Activated CD4-positive, alpha-beta memory T cell treated with anti-CD3 and anti-CD28 coated beads, Interleukin-2, amount 10 ng/mL, durations not matched to agents 7 days and 5 days (primary cell): ENCODE measurements around the gene GRAMD2B. TPM values are rescaled to one million over a fixed set of nuclear protein-coding genes. Genes with fewer than 3 reads are reported as not detected.
"Not testable (repeated sequence)": the region's sequence is repeated elsewhere in the genome, so short reads cannot be mapped to it uniquely, and the experiment has no call there.

Experiments
- CTCF ChIA-PET: fragments of 350-600 bp; sonication (Branson Sonifier 250); formaldehyde crosslinking; loops from one replicate; lab custom pipeline; 2021; ENCODE audit warnings: antibody characterized with exemption, inconsistent platforms; lab: Charles Lee
- POLR2A ChIA-PET: fragments of 350-600 bp; sonication (Branson Sonifier 250); formaldehyde crosslinking; loops from one replicate; lab custom pipeline; 2021; ENCODE audit warnings: antibody characterized with exemption; lab: Charles Lee
- DNase-seq: peaks from one replicate; pipeline ENCODE4 v3.0.0-alpha.2; 2020
- H3K27ac Mint-ChIP-seq: one replicate; pipeline ENCODE4 v1.8.0; 2021; ENCODE audit warnings: mild to moderate bottlenecking, mixed read lengths
- H3K27me3 Mint-ChIP-seq: one replicate; pipeline ENCODE4 v1.8.0; 2021; ENCODE audit warnings: mixed read lengths
- H3K36me3 Mint-ChIP-seq: one replicate; pipeline ENCODE4 v1.8.0; 2021; ENCODE audit warnings: low read depth, mixed read lengths
- H3K4me1 Mint-ChIP-seq: one replicate; pipeline ENCODE4 v1.8.0; 2021; ENCODE audit warnings: mixed read lengths
- H3K4me3 Mint-ChIP-seq: one replicate; pipeline ENCODE4 v1.8.0; 2021; ENCODE audit warnings: mild to moderate bottlenecking, mixed read lengths
- H3K9me3 Mint-ChIP-seq: one replicate; pipeline ENCODE4 v1.8.0; 2021; ENCODE audit warnings: mixed read lengths
- total RNA-seq, 2 experiments: library from RNA; stranded (reverse); gene quantifications; one replicate each; pipeline ENCODE4 v1.2.3, GENCODE V29; 2021

The GRAMD2B gene
- total RNA-seq, 2 experiments from 2014 or later: 4.6 to 5.0 TPM

DNA sequence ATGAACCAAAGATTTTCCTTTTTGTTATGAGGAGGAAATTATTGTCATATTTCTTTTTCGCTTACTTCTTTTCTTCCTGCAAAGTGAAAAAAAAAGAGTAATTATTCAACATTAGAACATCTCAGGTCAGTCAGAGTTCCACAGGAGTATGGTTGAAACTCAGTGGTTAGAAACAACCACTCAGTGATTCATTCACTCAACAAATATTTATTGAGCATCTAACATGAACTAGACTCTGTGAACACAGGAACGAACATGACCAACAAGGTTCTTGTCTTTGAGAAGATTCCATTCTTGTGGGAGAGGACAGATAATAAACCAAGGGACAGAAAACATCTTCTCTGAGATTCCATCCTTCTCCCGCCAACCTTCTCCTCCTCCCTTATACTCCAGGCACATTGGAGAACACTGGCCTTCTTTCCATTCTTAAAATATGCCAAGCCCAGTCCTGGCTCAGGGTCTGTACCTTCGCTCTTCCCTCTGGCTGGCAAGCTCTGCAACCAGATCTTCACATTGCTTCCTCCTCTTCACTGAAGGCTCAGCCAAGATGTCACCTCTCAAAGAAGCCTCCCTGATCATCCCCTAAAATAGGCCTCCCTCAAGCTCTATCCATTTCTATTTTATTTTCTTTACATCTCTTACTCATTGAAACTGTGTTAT is 6.8 kb upstream of the GRAMD2B start:
- ChIA-PET POLR2A (no interaction called here), CTCF (no interaction called here)
- Mint-ChIP-seq H3K27me3 (peaks cover 26% of the 10 kb centered on the region), H3K4me1 (peaks cover 5% of the 10 kb centered on the region), H3K4me3 (no peak overlapping the region), H3K27ac (no peak overlapping the region), H3K9me3 (no peaks in the 10 kb centered on the region), H3K36me3 (peaks cover 2% of the 10 kb centered on the region)
- no peak for DNase-seq

DNA sequence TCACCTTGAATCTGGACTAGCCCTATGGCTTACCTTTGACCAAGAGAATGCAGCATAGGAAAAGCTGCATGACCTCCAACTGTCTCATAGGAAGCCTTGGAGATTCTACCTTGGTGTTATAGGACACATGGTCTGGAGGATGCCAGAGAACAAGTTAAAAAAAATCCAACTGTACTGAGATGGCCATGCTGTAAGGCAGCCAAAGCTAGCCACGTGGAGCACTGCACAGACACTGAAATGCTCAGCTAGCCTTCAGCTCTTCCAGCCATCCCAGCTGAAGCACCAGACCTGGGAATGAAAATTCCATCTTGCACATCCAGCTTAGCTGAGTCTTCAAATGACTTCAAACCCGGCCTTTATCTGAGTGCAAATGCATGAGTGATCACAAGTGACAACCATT is 6.0 kb upstream of the GRAMD2B start:
- ChIA-PET CTCF (no interaction called here), POLR2A (no interaction called here)
- H3K27ac Mint-ChIP-seq: no peak overlapping the region
- H3K4me1 Mint-ChIP-seq: peaks cover 5% of the 10 kb centered on the region
- no peak for DNase-seq
- no peak overlapping the region for H3K4me3 Mint-ChIP-seq
- H3K36me3 Mint-ChIP-seq: peaks cover 2% of the 10 kb centered on the region
- H3K27me3 Mint-ChIP-seq: peaks cover 20% of the 10 kb centered on the region
- no peaks in the 10 kb centered on the region for H3K9me3 Mint-ChIP-seq

DNA sequence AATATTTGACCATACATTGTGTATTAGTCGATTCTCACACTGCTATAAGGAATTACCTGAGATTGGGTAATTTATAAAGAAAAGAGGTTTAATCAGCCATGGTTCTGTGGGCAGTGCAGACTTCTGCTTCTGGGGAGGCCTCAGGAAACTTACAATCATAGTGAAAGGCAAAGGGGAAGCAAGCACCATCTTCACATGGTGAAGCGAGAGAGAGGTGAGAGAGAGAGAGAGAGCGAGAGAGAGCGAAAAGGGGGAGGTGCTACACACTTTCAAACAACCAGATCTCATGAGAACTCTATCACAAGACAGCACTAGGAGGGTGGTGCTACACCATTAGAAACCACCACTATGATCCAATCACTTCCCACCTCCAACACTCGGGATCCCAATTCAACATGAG is 4.1 kb upstream of the GRAMD2B start:
- ChIA-PET CTCF (no interaction called here), POLR2A (no interaction called here)
- no peak overlapping the region for H3K27ac Mint-ChIP-seq

DNA sequence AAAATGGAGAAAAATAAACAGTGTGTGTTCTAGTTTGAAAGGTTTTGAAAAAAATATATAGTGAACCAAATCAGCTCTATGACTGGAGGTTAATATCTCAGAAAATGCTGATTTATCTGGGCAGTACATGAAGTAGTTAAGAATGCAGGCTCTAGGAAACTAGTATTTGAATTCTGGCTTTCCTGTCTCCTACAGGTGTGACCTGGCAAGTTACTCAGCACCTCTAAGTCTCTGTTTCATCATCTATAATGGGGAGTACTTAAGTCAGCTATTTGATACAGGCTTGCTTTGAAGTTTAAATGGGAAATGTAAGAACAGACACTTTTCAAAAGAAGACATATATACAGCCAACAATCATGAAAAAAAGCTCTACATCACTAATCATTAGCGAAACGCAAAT is 5.2 kb downstream of the GRAMD2B start:
- Mint-ChIP-seq H3K4me3 (no peak overlapping the region), H3K27me3 (no peaks in the 10 kb centered on the region), H3K36me3 (peaks cover 10% of the 10 kb centered on the region), H3K4me1 (peaks cover 25% of the 10 kb centered on the region), H3K9me3 (no peaks in the 10 kb centered on the region), H3K27ac (no peak overlapping the region)
- POLR2A ChIA-PET: no interaction called here
- DNase-seq: no peak
- CTCF ChIA-PET: no interaction called here

More for the DNA sequence above, 4.1 kb upstream of the GRAMD2B start:
- Mint-ChIP-seq H3K9me3 (no peaks in the 10 kb centered on the region), H3K4me3 (no peak overlapping the region), H3K27me3 (peaks cover 3% of the 10 kb centered on the region), H3K4me1 (peaks cover 19% of the 10 kb centered on the region), H3K36me3 (peaks cover 2% of the 10 kb centered on the region)
- DNase-seq: no peak

DNA sequence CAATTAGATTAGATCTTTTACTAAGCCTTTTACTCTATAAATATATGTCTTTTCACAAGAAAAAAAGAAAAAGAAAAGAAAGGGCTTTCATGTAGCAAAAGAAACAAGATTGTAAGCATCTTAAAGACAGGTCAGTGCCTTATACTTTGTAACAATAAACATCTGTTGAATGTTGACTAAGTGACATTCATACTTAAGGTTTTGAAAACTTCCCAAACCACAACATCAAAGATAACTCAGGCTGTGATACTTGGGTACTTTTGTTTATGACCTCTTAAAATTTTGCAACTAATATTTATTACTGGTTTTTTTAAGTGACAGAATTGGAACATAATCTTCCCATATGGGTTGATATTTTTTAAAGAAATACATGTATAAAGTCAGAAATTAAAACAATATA is 7.4 kb downstream of the GRAMD2B start:
- ChIA-PET CTCF (no interaction called here), POLR2A (no interaction called here)
- H3K9me3 Mint-ChIP-seq: no peaks in the 10 kb centered on the region
- no peak for DNase-seq
- H3K4me3 Mint-ChIP-seq: no peak overlapping the region
- H3K27ac Mint-ChIP-seq: no peak overlapping the region
- peaks cover 10% of the 10 kb centered on the region for H3K36me3 Mint-ChIP-seq
- peaks cover 7% of the 10 kb centered on the region for H3K4me1 Mint-ChIP-seq
- no peaks in the 10 kb centered on the region for H3K27me3 Mint-ChIP-seq

DNA sequence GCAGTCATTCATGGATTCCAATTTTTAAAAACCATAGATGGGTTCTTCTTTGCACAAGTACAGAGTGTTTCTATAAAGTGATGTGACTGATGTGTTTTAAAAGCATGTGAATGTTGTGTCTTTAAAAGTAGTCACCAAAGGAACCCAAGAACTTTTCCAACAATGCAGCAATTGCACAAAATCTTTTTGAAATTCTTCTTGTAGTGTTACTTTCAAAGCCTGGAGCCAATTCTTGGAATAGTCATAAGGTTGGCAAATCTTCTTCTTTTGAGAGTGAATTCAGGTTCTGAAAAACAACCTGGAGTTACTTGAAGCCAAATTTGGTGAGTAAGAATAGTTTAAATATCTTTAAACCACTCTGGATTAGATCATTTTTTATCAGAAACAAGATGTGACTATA is 10.5 kb downstream of the GRAMD2B start:
- Mint-ChIP-seq H3K4me1 (peaks cover 17% of the 10 kb centered on the region), H3K27ac (no peak overlapping the region), H3K36me3 (peaks cover 19% of the 10 kb centered on the region), H3K27me3 (no peaks in the 10 kb centered on the region), H3K4me3 (no peak overlapping the region), H3K9me3 (no peaks in the 10 kb centered on the region)
- ChIA-PET POLR2A (interaction anchor here (0.6 to 1.5 kb wide), 3 partner anchors 10 to 182 kb away, joined by 3 to 10 read pairs (median 4); partner anchors contain the start of gene GRAMD2B), CTCF (interaction anchor here (1.2 kb wide), 1 partner anchor 66 kb away, joined by 3 read pairs; no protein-coding TSS in a partner anchor)
- DNase-seq: no peak

DNA sequence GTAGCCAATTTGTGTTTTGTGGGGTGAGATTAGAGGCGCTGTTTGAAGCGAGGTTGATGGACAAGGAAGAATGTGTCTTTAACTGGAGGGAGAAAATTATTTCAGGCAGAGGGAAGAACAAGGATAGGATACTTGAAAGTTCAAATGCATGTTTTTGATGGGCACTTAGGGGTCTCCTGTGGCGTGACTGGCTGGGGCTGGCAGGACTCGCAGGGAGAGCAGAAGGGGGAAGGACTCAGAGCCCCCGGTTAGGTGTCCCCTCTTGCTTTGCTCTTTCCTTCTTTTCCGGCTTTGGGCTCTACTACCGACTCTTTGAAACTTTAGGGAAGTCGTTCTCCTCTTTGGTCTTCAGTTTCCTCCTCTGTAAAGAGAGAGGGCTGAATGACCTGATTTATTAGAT is 12.1 kb downstream of the GRAMD2B start:
- Mint-ChIP-seq H3K4me3 (no peak overlapping the region), H3K9me3 (no peaks in the 10 kb centered on the region), H3K27me3 (no peaks in the 10 kb centered on the region), H3K27ac (no peak overlapping the region), H3K4me1 (peaks cover 20% of the 10 kb centered on the region), H3K36me3 (peaks cover 23% of the 10 kb centered on the region)
- DNase-seq: no peak
- POLR2A ChIA-PET: interaction anchor here (1.0 kb wide), 1 partner anchor 13 kb away, joined by 3 read pairs; no protein-coding TSS in a partner anchor
- CTCF ChIA-PET: no interaction called here

DNA sequence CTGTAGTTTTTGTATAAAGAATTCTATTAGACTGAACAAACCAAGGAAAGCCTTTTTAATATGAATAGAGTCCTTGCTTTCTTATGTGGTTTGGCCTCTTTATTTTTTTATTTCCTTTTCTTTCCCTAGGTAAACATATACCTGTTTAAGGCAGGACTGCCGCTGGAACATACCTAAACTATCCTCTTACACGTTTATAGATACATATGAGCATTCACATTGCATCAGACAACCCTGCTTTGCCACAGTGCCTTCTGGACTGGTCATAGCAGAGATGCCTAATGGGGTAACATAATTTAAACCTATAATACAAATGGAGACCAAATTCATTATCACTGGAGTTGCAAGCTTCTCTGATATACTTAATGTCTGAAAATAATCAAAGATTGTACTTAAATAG is 12.5 kb downstream of the GRAMD2B start:
- Mint-ChIP-seq H3K9me3 (no peaks in the 10 kb centered on the region), H3K36me3 (peaks cover 26% of the 10 kb centered on the region), H3K27ac (no peak overlapping the region), H3K27me3 (no peaks in the 10 kb centered on the region), H3K4me1 (peaks cover 20% of the 10 kb centered on the region), H3K4me3 (no peak overlapping the region)
- POLR2A ChIA-PET: interaction anchor here (1.0 kb wide), 1 partner anchor 13 kb away, joined by 3 read pairs; no protein-coding TSS in a partner anchor
- no peak for DNase-seq
- CTCF ChIA-PET: no interaction called here

DNA sequence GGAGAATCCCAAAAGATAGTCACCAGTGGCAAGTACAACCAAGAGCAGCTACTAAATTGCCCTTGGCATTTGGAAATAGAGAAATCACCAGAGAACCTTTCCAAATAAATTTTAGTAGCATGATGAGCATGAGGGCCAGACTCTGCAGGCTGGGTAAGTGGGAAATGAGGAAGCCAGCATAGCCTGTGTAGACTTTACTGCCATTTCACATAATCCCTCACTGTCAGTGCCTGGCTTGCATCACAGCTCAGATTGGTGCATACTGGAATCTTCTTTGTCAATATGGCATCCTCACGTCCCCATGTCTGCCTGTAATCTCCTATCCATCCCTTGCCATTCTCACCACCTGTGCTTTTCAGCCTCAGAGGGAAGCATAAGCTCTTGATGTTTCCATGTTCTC is 14.5 kb downstream of the GRAMD2B start:
- Mint-ChIP-seq H3K4me3 (no peak overlapping the region), H3K4me1 (peaks cover 23% of the 10 kb centered on the region), H3K9me3 (no peaks in the 10 kb centered on the region), H3K27me3 (no peaks in the 10 kb centered on the region), H3K27ac (no peak overlapping the region), H3K36me3 (peaks cover 24% of the 10 kb centered on the region)
- POLR2A ChIA-PET: interaction anchor here (1.4 to 1.8 kb wide), 3 partner anchors 12 to 14 kb away, joined by 4 to 6 read pairs (median 6); partner anchors contain the start of gene GRAMD2B
- CTCF ChIA-PET: interaction anchor here (0.8 kb wide), 1 partner anchor 84 kb away, joined by 3 read pairs; no protein-coding TSS in a partner anchor
- DNase-seq: no peak

DNA sequence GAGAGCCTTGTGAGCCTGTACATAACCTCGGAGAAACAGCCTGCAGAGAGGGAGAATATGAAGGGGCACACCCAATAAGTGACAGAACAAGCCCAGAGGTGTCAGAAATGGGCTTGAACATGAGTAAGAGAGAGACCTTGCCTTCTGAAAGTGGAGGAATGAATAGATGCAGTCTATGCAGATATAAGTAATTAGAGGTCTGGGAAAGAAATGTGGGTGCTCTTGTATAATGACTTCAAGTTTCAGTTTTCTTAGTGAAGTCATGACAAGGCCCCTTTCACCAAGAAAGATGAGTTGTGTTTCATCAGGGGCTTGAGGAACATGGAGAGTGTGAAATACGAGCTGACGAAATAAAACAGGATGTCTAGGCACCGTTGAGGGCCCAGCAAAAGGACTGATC is 15.1 kb downstream of the GRAMD2B start:
- Mint-ChIP-seq H3K4me1 (peaks cover 27% of the 10 kb centered on the region), H3K36me3 (peaks cover 24% of the 10 kb centered on the region), H3K4me3 (no peak overlapping the region), H3K27ac (peak overlapping the region; percentile 22), H3K27me3 (no peaks in the 10 kb centered on the region), H3K9me3 (no peaks in the 10 kb centered on the region)
- DNase-seq: no peak
- ChIA-PET CTCF (no interaction called here), POLR2A (interaction anchor here (1.4 to 1.8 kb wide), 3 partner anchors 11 to 15 kb away, joined by 4 to 6 read pairs (median 6); partner anchors contain the start of gene GRAMD2B)

DNA sequence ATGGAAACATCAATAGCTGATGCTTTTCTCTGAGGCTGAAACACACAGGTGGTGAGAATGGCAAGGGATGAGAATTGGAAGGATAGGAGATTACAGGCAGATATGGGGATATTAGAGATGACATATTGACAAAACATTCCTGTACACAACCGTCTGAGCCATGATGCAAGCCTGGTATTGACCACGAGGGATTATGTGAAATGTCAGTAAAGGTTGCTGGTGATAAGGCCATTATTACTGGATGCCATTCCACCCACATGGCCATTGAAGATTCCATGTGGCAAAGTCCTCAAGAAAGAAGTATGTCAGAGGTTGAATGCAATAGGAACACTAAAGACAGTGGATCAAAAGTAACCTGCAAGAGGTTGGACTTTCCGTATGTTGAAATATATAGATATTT is 15.7 kb downstream of the GRAMD2B start:
- H3K9me3 Mint-ChIP-seq: no peaks in the 10 kb centered on the region
- H3K36me3 Mint-ChIP-seq: peaks cover 26% of the 10 kb centered on the region
- DNase-seq: no peak
- no peak overlapping the region for H3K27ac Mint-ChIP-seq
- no peak overlapping the region for H3K4me3 Mint-ChIP-seq
- H3K4me1 Mint-ChIP-seq: peaks cover 32% of the 10 kb centered on the region
- ChIA-PET POLR2A (interaction anchor here (1.8 kb wide), 1 partner anchor 16 kb away, joined by 6 read pairs; the partner anchor contains the start of gene GRAMD2B), CTCF (no interaction called here)
- H3K27me3 Mint-ChIP-seq: no peaks in the 10 kb centered on the region

DNA sequence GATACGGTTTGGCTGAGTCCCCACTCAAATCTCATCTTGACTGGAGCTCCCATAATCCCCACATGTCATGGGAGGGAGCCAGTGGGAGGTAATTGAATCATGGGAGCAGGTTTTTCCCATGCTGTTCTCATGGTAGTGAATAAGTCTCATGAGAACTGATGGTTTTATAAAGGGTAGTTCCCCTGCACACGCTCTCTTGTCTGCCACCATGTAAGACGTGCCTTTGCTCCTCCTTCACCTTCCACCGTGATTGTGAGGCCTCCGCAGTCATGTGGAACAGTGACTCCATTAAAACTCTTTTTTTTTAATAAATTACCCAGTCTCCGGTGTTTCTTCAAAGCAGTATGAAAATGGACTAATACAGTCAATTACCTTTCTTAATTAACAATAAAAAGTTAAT is 16.5 kb downstream of the GRAMD2B start:
- CTCF ChIA-PET, DNase-seq, H3K4me3 Mint-ChIP-seq, H3K27me3 Mint-ChIP-seq, H3K9me3 Mint-ChIP-seq, H3K27ac Mint-ChIP-seq: not testable (repeated sequence)
- Mint-ChIP-seq H3K4me1 (peaks cover 40% of the 10 kb centered on the region), H3K36me3 (peaks cover 30% of the 10 kb centered on the region)
- POLR2A ChIA-PET: interaction anchor here (1.8 kb wide), 1 partner anchor 16 kb away, joined by 6 read pairs; the partner anchor contains the start of gene GRAMD2B

DNA sequence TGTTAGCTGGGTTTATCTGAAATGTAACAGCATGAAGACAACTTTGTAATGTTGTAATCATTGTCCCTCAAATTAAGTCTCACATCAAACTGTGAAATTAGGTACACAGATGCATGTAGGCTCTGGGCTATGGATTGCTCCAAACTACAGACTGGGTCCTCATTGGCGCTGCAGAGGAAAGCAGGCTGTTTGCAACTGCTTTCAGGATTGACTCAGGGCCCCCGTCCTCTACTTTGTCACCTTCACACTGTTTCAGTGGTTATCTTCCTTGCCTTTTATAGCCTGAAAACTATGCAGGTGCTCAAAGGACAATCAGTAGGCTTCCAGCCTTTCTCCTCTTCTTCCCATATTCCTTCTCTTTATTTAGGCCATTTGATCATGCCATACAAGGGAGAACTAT is 18.0 kb downstream of the GRAMD2B start:
- no peak for DNase-seq
- ChIA-PET POLR2A (no interaction called here), CTCF (interaction anchor here (0.6 kb wide), 1 partner anchor 86 kb away, joined by 3 read pairs; no protein-coding TSS in a partner anchor)
- no peaks in the 10 kb centered on the region for H3K9me3 Mint-ChIP-seq
- no peaks in the 10 kb centered on the region for H3K27me3 Mint-ChIP-seq
- peaks cover 34% of the 10 kb centered on the region for H3K36me3 Mint-ChIP-seq
- H3K27ac Mint-ChIP-seq: no peak overlapping the region
- peaks cover 55% of the 10 kb centered on the region for H3K4me1 Mint-ChIP-seq
- H3K4me3 Mint-ChIP-seq: no peak overlapping the region
